ENCODE data around the gene F13B.
"Not testable (repeated sequence)": the region's sequence is repeated elsewhere in the genome, so short reads cannot be mapped to it uniquely, and the experiment has no call there.

Gene F13B

GRCh38 chr1:197073978-197074377 lies 6.9 kb upstream of the F13B start:
- Mint-ChIP-seq H3K9me3 (ENCODE audit: low read depth) (peaks cover 11% of the 10 kb centered on the region), H3K4me3 (no peak overlapping the region)

GRCh38 chr1:197067457-197067818 lies 378 bp upstream of the F13B start:
- H3K9me3 Mint-ChIP-seq (ENCODE audit: low read depth) = peaks cover 6% of the 10 kb centered on the region
- H3K4me1 Mint-ChIP-seq (ENCODE audit: low read depth) = no peaks in the 10 kb centered on the region
- no peak overlapping the region for H3K27ac Mint-ChIP-seq
- H3K27me3 Mint-ChIP-seq = peaks cover 5% of the 10 kb centered on the region
- no peak overlapping the region for H3K4me3 Mint-ChIP-seq
- peaks cover 3% of the 10 kb centered on the region for H3K36me3 Mint-ChIP-seq

More at GRCh38 chr1:197073978-197074377, 6.9 kb upstream of the F13B start:
- Mint-ChIP-seq H3K36me3 (peaks cover 3% of the 10 kb centered on the region), H3K27me3 (peaks cover 5% of the 10 kb centered on the region), H3K4me1 (ENCODE audit: low read depth) (no peaks in the 10 kb centered on the region), H3K27ac (no peak overlapping the region)

DNA sequence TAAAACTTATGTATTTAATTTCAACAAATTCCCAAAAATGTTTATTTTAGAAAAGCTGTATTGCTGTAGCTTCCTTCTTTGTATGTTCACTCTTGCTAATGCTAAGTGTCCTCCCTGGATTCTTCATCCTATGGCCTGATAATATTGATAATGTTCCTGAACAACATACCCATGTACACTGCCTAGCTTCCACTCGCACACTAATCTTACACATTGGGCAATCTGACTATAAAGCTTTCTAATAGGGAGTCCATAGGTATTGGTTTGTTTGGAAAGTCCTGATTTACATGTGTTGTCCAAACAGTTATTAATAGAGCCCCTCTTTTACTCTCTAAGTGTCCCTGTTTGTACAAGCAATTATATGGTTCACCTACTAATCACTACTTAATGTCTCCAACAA lies 783 bp downstream of the F13B start:
- no peaks in the 10 kb centered on the region for H3K4me1 Mint-ChIP-seq (ENCODE audit: low read depth)
- no peak overlapping the region for H3K27ac Mint-ChIP-seq
- H3K4me3 Mint-ChIP-seq = no peak overlapping the region
- H3K27me3 Mint-ChIP-seq = peaks cover 6% of the 10 kb centered on the region
- peaks cover 6% of the 10 kb centered on the region for H3K9me3 Mint-ChIP-seq (ENCODE audit: low read depth)
- peaks cover 3% of the 10 kb centered on the region for H3K36me3 Mint-ChIP-seq

DNA sequence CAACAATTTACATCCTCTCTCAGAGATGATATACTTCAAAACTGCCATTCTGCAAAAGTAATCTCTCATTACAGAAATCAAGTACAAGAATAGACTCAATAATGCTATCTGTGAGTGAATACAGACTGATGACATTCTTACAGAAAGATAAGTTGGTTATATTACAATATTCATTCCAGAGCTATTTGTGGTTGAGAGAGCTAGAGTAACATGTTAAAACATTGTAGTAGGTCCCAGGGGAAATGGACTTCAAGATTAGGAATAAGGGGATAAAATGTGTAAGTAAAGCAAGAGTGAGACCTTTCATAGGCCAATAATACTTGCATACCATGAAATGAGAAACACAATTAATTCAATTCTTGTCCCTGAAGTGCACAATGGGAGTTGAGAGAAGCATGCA lies 1.5 kb downstream of the F13B start:
- Mint-ChIP-seq H3K27ac (no peak overlapping the region), H3K27me3 (peaks cover 5% of the 10 kb centered on the region), H3K4me3 (no peak overlapping the region), H3K9me3 (ENCODE audit: low read depth) (peaks cover 6% of the 10 kb centered on the region), H3K4me1 (ENCODE audit: low read depth) (no peaks in the 10 kb centered on the region), H3K36me3 (peaks cover 3% of the 10 kb centered on the region)

GRCh38 chr1:197063212-197063611 lies 3.8 kb downstream of the F13B start:
- H3K4me3 Mint-ChIP-seq = no peak overlapping the region
- no peak overlapping the region for H3K27ac Mint-ChIP-seq
- peaks cover 5% of the 10 kb centered on the region for H3K27me3 Mint-ChIP-seq
- no peaks in the 10 kb centered on the region for H3K9me3 Mint-ChIP-seq (ENCODE audit: low read depth)
- H3K36me3 Mint-ChIP-seq = no peaks in the 10 kb centered on the region
- no peaks in the 10 kb centered on the region for H3K4me1 Mint-ChIP-seq (ENCODE audit: low read depth)

- Mint-ChIP-seq H3K4me1 (ENCODE audit: low read depth) (no peaks in the 10 kb centered on the region), H3K4me3 (no peak overlapping the region), H3K27ac (no peak overlapping the region), H3K9me3 (ENCODE audit: low read depth) (no peaks in the 10 kb centered on the region), H3K27me3 (peaks cover 5% of the 10 kb centered on the region), H3K36me3 (no peaks in the 10 kb centered on the region)
These were observed 4.4 kb downstream of the F13B start for GRCh38 chr1:197062692-197063091.

DNA sequence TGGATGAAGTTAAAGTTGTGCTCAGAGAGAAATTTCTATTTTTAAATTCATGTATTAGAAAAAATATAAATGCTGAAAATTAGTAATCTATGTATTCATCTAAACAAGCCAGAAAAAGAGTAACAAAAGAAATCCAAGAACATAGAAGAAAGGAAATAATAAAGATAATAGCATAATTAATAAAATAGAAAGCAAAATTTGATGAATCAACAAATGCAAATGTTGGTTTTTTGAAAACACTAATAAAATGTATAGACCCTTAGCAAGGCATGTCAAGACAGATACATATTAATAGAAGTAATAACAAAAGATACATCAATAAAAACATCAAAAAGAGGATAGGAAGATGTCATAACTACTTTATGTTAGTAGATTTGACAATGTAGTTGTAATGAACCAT lies 18.0 kb downstream of the F13B start:
- Mint-ChIP-seq H3K27ac (no peak overlapping the region), H3K4me3 (no peak overlapping the region), H3K4me1 (ENCODE audit: low read depth) (no peaks in the 10 kb centered on the region), H3K36me3 (no peaks in the 10 kb centered on the region), H3K27me3 (peaks cover 7% of the 10 kb centered on the region), H3K9me3 (ENCODE audit: low read depth) (peaks cover 5% of the 10 kb centered on the region)

DNA sequence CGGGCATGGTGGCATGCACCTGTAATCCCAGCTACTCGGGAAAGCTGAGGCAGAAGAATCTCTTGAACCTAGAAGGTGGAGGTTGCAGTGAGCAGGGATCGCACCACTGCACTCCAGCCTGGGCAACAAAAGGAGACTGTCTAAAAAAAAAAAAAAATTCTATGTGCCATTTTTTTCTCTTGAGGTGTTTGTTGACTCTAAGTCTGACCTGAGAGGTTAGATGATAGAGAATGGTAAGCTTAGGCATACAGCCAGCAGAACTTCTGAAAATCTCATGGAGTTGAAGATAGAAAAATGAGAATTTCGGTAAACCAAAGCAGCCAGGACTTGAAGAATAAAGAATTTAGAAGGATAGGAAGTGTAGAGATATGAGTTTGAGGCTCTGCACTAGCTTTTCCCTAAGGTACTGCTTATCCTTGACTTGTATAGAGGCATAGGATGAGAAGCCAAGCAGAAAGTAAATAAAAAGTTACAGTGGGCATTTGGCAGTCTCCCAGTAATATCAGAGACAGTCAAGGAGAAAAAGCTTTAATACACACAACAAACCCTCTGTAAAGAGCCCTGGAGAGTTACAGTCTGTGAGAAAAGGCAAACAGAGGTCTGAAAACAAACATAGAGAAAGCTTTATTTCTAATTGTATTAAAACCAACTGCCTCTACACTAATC lies 24.3 kb downstream of the F13B start:
- no peaks in the 10 kb centered on the region for H3K36me3 Mint-ChIP-seq
- H3K27ac Mint-ChIP-seq = no peak overlapping the region
- no peaks in the 10 kb centered on the region for H3K9me3 Mint-ChIP-seq (ENCODE audit: low read depth)
- no peak overlapping the region for H3K4me3 Mint-ChIP-seq
- H3K27me3 Mint-ChIP-seq = peaks cover 10% of the 10 kb centered on the region
- no peaks in the 10 kb centered on the region for H3K4me1 Mint-ChIP-seq (ENCODE audit: low read depth)

GRCh38 chr1:197041486-197042353 lies 25.3 kb downstream of the F13B start:
- Mint-ChIP-seq H3K36me3 (no peaks in the 10 kb centered on the region), H3K27ac (no peak overlapping the region)

GRCh38 chr1:197036861-197037260 lies 30.2 kb downstream of the F13B start:
- no peaks in the 10 kb centered on the region for H3K36me3 Mint-ChIP-seq
- peaks cover 17% of the 10 kb centered on the region for H3K27me3 Mint-ChIP-seq
- no peaks in the 10 kb centered on the region for H3K4me1 Mint-ChIP-seq (ENCODE audit: low read depth)
- no peak overlapping the region for H3K27ac Mint-ChIP-seq
- no peaks in the 10 kb centered on the region for H3K9me3 Mint-ChIP-seq (ENCODE audit: low read depth)
- H3K4me3 Mint-ChIP-seq = no peak overlapping the region

More at GRCh38 chr1:197041486-197042353, 25.3 kb downstream of the F13B start:
- Mint-ChIP-seq H3K27me3 (peaks cover 8% of the 10 kb centered on the region), H3K9me3 (ENCODE audit: low read depth) (no peaks in the 10 kb centered on the region), H3K4me3 (no peak overlapping the region), H3K4me1 (ENCODE audit: low read depth) (no peaks in the 10 kb centered on the region)

GRCh38 chr1:197034631-197035339 lies 32.3 kb downstream of the F13B start:
- H3K27ac Mint-ChIP-seq; H3K4me1 Mint-ChIP-seq (ENCODE audit: low read depth); H3K36me3 Mint-ChIP-seq; H3K4me3 Mint-ChIP-seq; H3K9me3 Mint-ChIP-seq (ENCODE audit: low read depth): not testable (repeated sequence)
- H3K27me3 Mint-ChIP-seq = peaks cover 15% of the 10 kb centered on the region

DNA sequence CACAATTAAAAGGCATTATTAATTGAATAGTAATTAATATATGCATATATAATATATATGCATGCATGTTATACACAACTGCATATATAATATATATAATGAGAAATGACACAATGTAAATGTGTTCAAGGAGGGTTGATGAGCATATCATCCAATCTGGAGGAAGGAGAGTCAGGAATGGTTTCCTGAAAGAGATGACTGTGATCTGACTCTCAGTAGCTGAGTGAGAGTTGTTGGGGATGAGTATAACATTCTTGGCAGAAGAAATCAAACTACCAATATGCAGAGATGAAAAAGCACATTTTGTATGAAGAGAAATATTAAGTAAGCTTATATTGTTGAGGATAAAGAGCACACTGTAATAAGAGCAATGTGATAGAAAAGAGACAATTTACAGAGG lies 37.3 kb downstream of the F13B start:
- H3K9me3 Mint-ChIP-seq (ENCODE audit: low read depth) = no peaks in the 10 kb centered on the region
- H3K27me3 Mint-ChIP-seq = peaks cover 2% of the 10 kb centered on the region
- H3K27ac Mint-ChIP-seq = no peak overlapping the region
- H3K36me3 Mint-ChIP-seq = no peaks in the 10 kb centered on the region
- H3K4me1 Mint-ChIP-seq (ENCODE audit: low read depth) = no peaks in the 10 kb centered on the region
- H3K4me3 Mint-ChIP-seq = no peak overlapping the region

- Mint-ChIP-seq H3K27ac (no peak overlapping the region), H3K4me3 (no peak overlapping the region), H3K36me3 (no peaks in the 10 kb centered on the region), H3K4me1 (ENCODE audit: low read depth) (no peaks in the 10 kb centered on the region), H3K9me3 (ENCODE audit: low read depth) (no peaks in the 10 kb centered on the region), H3K27me3 (no peaks in the 10 kb centered on the region)
These were observed 39.7 kb downstream of the F13B start for GRCh38 chr1:197027359-197027758.

- Mint-ChIP-seq H3K4me1 (ENCODE audit: low read depth) (no peaks in the 10 kb centered on the region), H3K27me3 (no peaks in the 10 kb centered on the region), H3K9me3 (ENCODE audit: low read depth) (no peaks in the 10 kb centered on the region), H3K4me3 (no peak overlapping the region), H3K36me3 (no peaks in the 10 kb centered on the region), H3K27ac (no peak overlapping the region)
These were observed 42.6 kb downstream of the F13B start for GRCh38 chr1:197024460-197024859.

DNA sequence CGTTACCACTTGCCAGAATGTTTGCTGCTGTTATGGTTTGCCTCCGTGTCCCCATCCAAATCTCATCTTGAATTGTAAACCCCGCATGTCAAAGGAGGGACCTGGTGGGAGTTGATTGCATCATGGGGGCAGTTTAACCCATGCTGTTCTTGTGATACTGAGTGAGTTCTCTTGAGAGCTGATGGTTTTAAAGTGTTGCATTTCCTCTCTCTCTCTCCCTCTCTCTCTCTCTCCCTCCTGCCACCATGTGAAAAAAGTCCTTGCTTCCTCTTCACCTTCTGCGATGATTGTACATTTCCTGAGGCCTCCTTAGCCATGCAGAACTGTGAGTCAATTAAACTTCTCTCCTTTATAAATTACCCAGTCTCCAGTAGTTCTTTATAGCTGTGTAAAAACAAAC lies 45.3 kb downstream of the F13B start:
- Mint-ChIP-seq H3K4me3 (no peak overlapping the region), H3K4me1 (ENCODE audit: low read depth) (no peaks in the 10 kb centered on the region), H3K36me3 (no peaks in the 10 kb centered on the region), H3K27ac (no peak overlapping the region), H3K27me3 (peaks cover 2% of the 10 kb centered on the region), H3K9me3 (ENCODE audit: low read depth) (no peaks in the 10 kb centered on the region)

Data from activated naive CD8-positive, alpha-beta T cell (primary cell).